Panc1 (cell line): Measurements from ENCODE around the gene PAOX. TPM values are rescaled to one million over a fixed set of nuclear protein-coding genes. Genes with fewer than 3 reads are reported as not detected.
A peak's percentile ranks its signal among the peaks of the same experiment; 100 is the strongest.

Source experiments
- ATAC-seq: fragments of 200-7000 bp; cut with Tn5 transposase; 2 replicates; pipeline ENCODE4 v1.9.1; 2020; ENCODE audit warnings: mild to moderate bottlenecking, moderate library complexity
- BruUV-seq: library from RNA; stranded (reverse); fragments of 400-500 nt; replicated peaks from 2 replicates; lab custom pipeline; 2021; lab: Mats Ljungman, UMichigan
- CTCF ChIA-PET: fragments of 300-600 bp; sonication (Branson Sonifier 250); formaldehyde crosslinking; loops from one replicate; lab custom pipeline; 2022; ENCODE audit warnings: antibody characterized with exemption; lab: Charles Lee
- POLR2A ChIA-PET: fragments of 300-600 bp; sonication (Branson Sonifier 250); formaldehyde crosslinking; loops from one replicate; lab custom pipeline; 2022; ENCODE audit warnings: antibody characterized with exemption; lab: Charles Lee
- DNase-seq: peaks from one replicate; pipeline ENCODE4 v3.0.0-alpha.2; 2010; ENCODE audit warnings: low read depth, low spot score
- H3K27ac ChIP-seq: 2 replicates; pipeline ENCODE4 v1.5.1; 2011; ENCODE audit warnings: mild to moderate bottlenecking, low read length, inconsistent platforms
- H3K27me3 ChIP-seq: fragments of 200-500 bp; sonication (Bioruptor generic); 2 replicates; pipeline ENCODE4 v1.6.0; 2014; ENCODE audit warnings: low read length, inconsistent platforms; ENCODE audit not compliant: control insufficient read depth, insufficient read depth
- H3K36me3 ChIP-seq: fragments of 200-500 bp; sonication (Bioruptor generic); 2 replicates; pipeline ENCODE4 v1.5.1; 2014; ENCODE audit warnings: inconsistent platforms, mild to moderate bottlenecking, low read length, moderate library complexity; ENCODE audit not compliant: control insufficient read depth, insufficient read depth
- H3K4me1 ChIP-seq: 2 replicates; pipeline ENCODE4 v1.5.1; 2011; ENCODE audit warnings: inconsistent platforms, mild to moderate bottlenecking, low read length, moderate library complexity; ENCODE audit not compliant: control insufficient read depth, insufficient read depth
- H3K4me3 ChIP-seq, 2 experiments: 2 replicates each; pipeline ENCODE4 v1.5.1; 2011 to 2012; ENCODE audit warnings: low read depth in 2 of 2, low read length in 2 of 2, mild to moderate bottlenecking in 2 of 2, inconsistent platforms in 1 of 2, moderate library complexity in 1 of 2
- H3K9me3 ChIP-seq: fragments of 200-500 bp; sonication (Bioruptor generic); 2 replicates; pipeline ENCODE4 v1.5.1; 2014; ENCODE audit warnings: low read depth, mild to moderate bottlenecking, inconsistent platforms, low read length, moderate library complexity; ENCODE audit not compliant: control insufficient read depth, insufficient read depth
- CTCF ChIP-seq: fragments of 450-650 bp; IDR thresholded peaks from 2 replicates; pipeline ENCODE4 v1.5.1; 2017; ENCODE audit warnings: mild to moderate bottlenecking
- POLR2AphosphoS5 ChIP-seq: IDR thresholded peaks from 2 replicates; pipeline ENCODE4 v1.6.1; 2012; ENCODE audit warnings: mild to moderate bottlenecking, low read depth, low read length, moderate library complexity
- SIN3A ChIP-seq: IDR thresholded peaks from 2 replicates; pipeline ENCODE4 v1.6.1; 2012; ENCODE audit warnings: low read depth, mild to moderate bottlenecking, low read length, moderate library complexity, borderline replicate concordance; ENCODE audit not compliant: insufficient read depth
- TCF7L2 ChIP-seq: IDR thresholded peaks from 2 replicates; pipeline ENCODE4 v1.6.1; 2011; ENCODE audit warnings: mild to moderate bottlenecking, low read depth, low read length, inconsistent platforms
- in situ Hi-C: cut with HindIII; loops from 2 replicates; pipeline ENCODE4 v1.10.0; 2016; ENCODE audit warnings: low sequenced_read_pairs, low pct_unique_long_range_greater_than_20kb
- intact Hi-C: fragments of 100-400 bp; cut with micrococcal nuclease; formaldehyde crosslinking; loops from one replicate; pipeline ENCODE4 v1.10.0; 2022; ENCODE audit not compliant: unreplicated experiment
- total RNA-seq: library from RNA; stranded (reverse); gene quantifications from one replicate; pipeline ENCODE4 v1.2.1, GENCODE V29; 2021; ENCODE audit not compliant: unreplicated experiment
- TF ChIP-seq, protein P1 (sequence below), 2 experiments: IDR thresholded peaks; 2 replicates each; pipeline ENCODE4 v1.6.1; 2011 to 2012; ENCODE audit warnings: low read depth in 2 of 2, control low read depth in 1 of 2, low read length in 1 of 2, mild to moderate bottlenecking in 1 of 2, moderate library complexity in 1 of 2; ENCODE audit not compliant: insufficient read depth in 1 of 2

Gene PAOX
- total RNA-seq, 1 experiment from 2014 or later: 9.3 TPM

DNA sequence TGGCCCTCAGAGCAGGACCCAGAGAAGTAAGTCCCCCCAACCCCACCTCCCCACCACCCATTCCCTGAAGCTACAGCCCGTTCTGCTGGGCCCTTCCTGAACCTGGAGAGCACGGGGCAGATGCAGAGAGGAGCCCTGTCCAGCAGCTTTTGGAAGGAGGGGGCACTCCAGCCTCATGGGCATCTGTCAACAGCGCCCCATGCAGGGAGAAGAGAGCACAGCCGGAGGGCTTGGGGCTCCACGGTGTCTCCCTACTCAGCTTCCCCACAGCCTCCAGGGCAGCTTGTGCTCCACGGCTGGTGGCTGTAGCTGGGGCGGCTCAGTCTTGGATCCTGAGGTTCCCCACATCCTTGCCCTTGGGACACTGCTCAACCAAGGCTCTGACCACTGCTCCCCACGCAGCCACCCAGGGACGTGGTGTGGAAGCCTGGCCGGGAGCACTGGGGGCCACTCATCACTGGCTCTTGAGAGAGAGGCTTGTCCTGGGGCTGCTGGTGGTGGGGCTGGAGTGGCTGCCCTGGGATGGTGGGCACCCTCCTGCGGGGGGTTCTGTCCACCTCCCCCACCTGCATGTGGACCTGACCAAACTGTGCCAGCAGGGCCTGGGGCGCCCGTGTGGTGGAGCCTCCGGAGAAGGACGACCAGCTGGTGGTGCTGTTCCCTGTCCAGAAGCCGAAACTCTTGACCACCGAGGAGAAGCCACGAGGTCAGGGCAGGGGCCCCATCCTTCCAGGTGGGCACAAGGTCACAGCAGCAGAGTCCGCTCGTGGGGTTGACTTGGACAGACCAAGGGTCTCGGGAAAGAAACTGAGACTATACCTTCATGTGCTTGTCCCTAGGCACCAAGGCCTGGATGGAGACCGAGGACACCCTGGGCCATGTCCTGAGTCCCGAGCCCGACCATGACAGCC is 27.4 kb upstream of the PAOX start:
- POLR2A ChIA-PET: interaction anchor here (0.6 kb wide), 1 partner anchor 410 kb away, joined by 5 read pairs; no protein-coding TSS in a partner anchor

DNA sequence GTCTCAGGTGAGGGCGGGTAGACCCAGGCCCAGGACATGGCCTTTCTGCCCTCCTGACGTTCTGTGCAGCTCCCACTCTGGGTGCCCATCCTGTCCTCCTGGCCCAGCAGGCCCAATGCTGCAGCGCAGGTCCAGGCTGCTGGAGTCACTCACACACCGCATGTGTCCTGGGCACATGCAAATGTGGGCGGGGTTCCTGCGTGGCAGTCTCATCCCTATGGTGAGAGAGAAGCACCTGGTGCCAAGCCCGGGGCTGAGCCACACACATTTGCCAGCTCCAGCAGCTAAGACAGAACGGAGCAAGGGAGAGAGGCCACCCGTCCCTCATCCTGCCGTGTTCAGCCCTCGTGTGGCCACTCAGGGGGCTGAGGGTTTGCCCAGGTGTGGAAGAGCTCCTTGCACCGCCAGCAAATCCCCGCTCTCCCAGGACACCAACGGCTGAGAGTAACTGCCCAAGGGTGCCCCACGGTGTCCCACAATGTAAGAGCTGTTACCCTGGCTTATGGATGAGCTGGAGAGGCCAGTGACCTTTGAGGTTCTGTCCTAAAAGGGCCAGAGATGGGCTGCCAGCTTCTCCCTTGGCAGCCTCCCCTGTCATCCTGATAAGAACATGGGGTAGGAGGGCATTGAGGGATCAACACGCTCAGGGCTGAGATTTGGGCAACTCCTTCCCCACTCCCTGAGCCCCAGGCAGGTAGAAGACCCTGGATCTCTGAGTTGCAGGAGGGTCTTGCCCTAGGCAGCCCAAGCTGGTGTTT is 25.7 kb upstream of the PAOX start:
- ChIA-PET POLR2A (interaction anchor here (0.6 kb wide), 1 partner anchor 37 kb away, joined by 9 read pairs; no protein-coding TSS in a partner anchor), CTCF (interaction anchor here (0.6 to 0.7 kb wide), 2 partner anchors 24 to 588 kb away, joined by 4 to 7 read pairs; no protein-coding TSS in a partner anchor)
- intact Hi-C loops: no loop called here
- DNase-seq (no peak), ATAC-seq (no peak)
- H3K4me3 ChIP-seq: no peak overlapping the region
- no TSS peak for BruUV-seq
- TF ChIP-seq TCF7L2 (no peak), CTCF (no peak), POLR2AphosphoS5 (no peak)
- TF ChIP-seq, protein P1, sequence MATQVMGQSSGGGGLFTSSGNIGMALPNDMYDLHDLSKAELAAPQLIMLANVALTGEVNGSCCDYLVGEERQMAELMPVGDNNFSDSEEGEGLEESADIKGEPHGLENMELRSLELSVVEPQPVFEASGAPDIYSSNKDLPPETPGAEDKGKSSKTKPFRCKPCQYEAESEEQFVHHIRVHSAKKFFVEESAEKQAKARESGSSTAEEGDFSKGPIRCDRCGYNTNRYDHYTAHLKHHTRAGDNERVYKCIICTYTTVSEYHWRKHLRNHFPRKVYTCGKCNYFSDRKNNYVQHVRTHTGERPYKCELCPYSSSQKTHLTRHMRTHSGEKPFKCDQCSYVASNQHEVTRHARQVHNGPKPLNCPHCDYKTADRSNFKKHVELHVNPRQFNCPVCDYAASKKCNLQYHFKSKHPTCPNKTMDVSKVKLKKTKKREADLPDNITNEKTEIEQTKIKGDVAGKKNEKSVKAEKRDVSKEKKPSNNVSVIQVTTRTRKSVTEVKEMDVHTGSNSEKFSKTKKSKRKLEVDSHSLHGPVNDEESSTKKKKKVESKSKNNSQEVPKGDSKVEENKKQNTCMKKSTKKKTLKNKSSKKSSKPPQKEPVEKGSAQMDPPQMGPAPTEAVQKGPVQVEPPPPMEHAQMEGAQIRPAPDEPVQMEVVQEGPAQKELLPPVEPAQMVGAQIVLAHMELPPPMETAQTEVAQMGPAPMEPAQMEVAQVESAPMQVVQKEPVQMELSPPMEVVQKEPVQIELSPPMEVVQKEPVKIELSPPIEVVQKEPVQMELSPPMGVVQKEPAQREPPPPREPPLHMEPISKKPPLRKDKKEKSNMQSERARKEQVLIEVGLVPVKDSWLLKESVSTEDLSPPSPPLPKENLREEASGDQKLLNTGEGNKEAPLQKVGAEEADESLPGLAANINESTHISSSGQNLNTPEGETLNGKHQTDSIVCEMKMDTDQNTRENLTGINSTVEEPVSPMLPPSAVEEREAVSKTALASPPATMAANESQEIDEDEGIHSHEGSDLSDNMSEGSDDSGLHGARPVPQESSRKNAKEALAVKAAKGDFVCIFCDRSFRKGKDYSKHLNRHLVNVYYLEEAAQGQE (IDR thresholded peaks at IDR 0.05; ENCODE audit: insufficient read depth in 1 of 2, low read depth in 2 of 2, low read length in 1 of 2): no peak
- no peaks in the 10 kb centered on the region for H3K27me3 ChIP-seq
- H3K36me3 ChIP-seq: no peaks in the 10 kb centered on the region
- H3K4me1 ChIP-seq: peaks cover 7% of the 10 kb centered on the region; the same call in 1 of the 2 replicates
- H3K9me3 ChIP-seq: no peaks in the 10 kb centered on the region
- no peak overlapping the region for H3K27ac ChIP-seq
- in situ Hi-C loops: no loop called here

More for the DNA sequence above, 27.4 kb upstream of the PAOX start:
- H3K36me3 ChIP-seq: no peaks in the 10 kb centered on the region
- intact Hi-C loops: no loop called here
- CTCF ChIA-PET: no interaction called here
- DNase-seq (no peak), ATAC-seq (peak; percentile 9)
- no peak overlapping the region for H3K4me3 ChIP-seq
- no peaks in the 10 kb centered on the region for H3K27me3 ChIP-seq
- H3K9me3 ChIP-seq: no peaks in the 10 kb centered on the region
- no TSS peak for BruUV-seq
- no peak overlapping the region for H3K27ac ChIP-seq
- in situ Hi-C loops: no loop called here
- TF ChIP-seq TCF7L2 (no peak), CTCF (no peak; the same call in 1 of the 2 replicates), POLR2AphosphoS5 (no peak), SIN3A (no peak)
- TF ChIP-seq, protein P1 (IDR thresholded peaks at IDR 0.05; ENCODE audit: insufficient read depth in 1 of 2, low read depth in 2 of 2, low read length in 1 of 2): no peak
- H3K4me1 ChIP-seq: peaks cover 11% of the 10 kb centered on the region; the same call in 1 of the 2 replicates
